AG10803 (cell line): ENCODE results near the gene ZMIZ2.

ENCODE experiments used
- DNase-seq: peaks from one replicate; pipeline ENCODE4 v3.0.0; 2010; ENCODE audit warnings: low read depth
- H3K4me3 ChIP-seq: 2 replicates; pipeline ENCODE4 v1.5.1; 2011; ENCODE audit warnings: mild to moderate bottlenecking, low read length, control low read depth
- CTCF ChIP-seq: conservative IDR thresholded peaks from 2 replicates; pipeline ENCODE4 v1.5.1; 2011; ENCODE audit warnings: mild to moderate bottlenecking, low read length, control low read depth, inconsistent platforms

Gene ZMIZ2

GRCh38 chr7:44707558-44708230 is 41.0 kb upstream of the ZMIZ2 start:
- no peak for TF ChIP-seq CTCF
- DNase-seq: no peak
- H3K4me3 ChIP-seq: no peak overlapping the region

GRCh38 chr7:44709011-44709915 is 39.4 kb upstream of the ZMIZ2 start:
- no peak for DNase-seq
- no peak overlapping the region for H3K4me3 ChIP-seq
- TF ChIP-seq CTCF: no peak

GRCh38 chr7:44709945-44710596 is 38.6 kb upstream of the ZMIZ2 start:
- DNase-seq: no peak
- no peak overlapping the region for H3K4me3 ChIP-seq

GRCh38 chr7:44711528-44711927 is 37.1 kb upstream of the ZMIZ2 start:
- H3K4me3 ChIP-seq: no peak overlapping the region
- no peak for TF ChIP-seq CTCF
- no peak for DNase-seq

More at GRCh38 chr7:44709945-44710596, 38.6 kb upstream of the ZMIZ2 start:
- no peak for TF ChIP-seq CTCF

GRCh38 chr7:44712012-44712411 is 36.6 kb upstream of the ZMIZ2 start:
- H3K4me3 ChIP-seq: no peak overlapping the region
- DNase-seq: no peak
- TF ChIP-seq CTCF: no peak

GRCh38 chr7:44713141-44713540 is 35.5 kb upstream of the ZMIZ2 start:
- DNase-seq: no peak
- TF ChIP-seq CTCF: no peak
- H3K4me3 ChIP-seq: no peak overlapping the region
